H9 (cell line): Measurements from ENCODE around the gene ACP4. TPM values are rescaled to one million over a fixed set of nuclear protein-coding genes. Genes with fewer than 3 reads are reported as not detected.

Source experiments
- DNase-seq: peaks from one replicate; pipeline ENCODE4 v3.0.0-alpha.2; 2017
- H2AFZ ChIP-seq: one replicate; pipeline ENCODE4 v1.6.1; 2013; ENCODE audit warnings: mild to moderate bottlenecking, low read length, control low read depth, moderate library complexity
- H2AK5ac ChIP-seq: 2 replicates; pipeline ENCODE4 v1.6.1; 2013; ENCODE audit warnings: low read length, control low read depth, mixed read lengths; ENCODE audit not compliant: insufficient read length
- H2BK120ac ChIP-seq: one replicate; pipeline ENCODE4 v1.6.1; 2013; ENCODE audit warnings: low read depth, mild to moderate bottlenecking, low read length, control low read depth, inconsistent platforms; ENCODE audit not compliant: poor library complexity, severe bottlenecking
- H2BK12ac ChIP-seq: 2 replicates; pipeline ENCODE4 v1.6.1; 2013; ENCODE audit warnings: low read length, control low read depth, mixed read lengths, low read depth; ENCODE audit not compliant: insufficient read length
- H2BK15ac ChIP-seq: 2 replicates; pipeline ENCODE4 v1.6.1; 2013; ENCODE audit warnings: low read depth, low read length, control low read depth
- H2BK20ac ChIP-seq: one replicate; pipeline ENCODE4 v1.6.1; 2013; ENCODE audit warnings: low read depth, mild to moderate bottlenecking, low read length, control low read depth, inconsistent platforms; ENCODE audit not compliant: poor library complexity, severe bottlenecking
- H2BK5ac ChIP-seq: 2 replicates; pipeline ENCODE4 v1.6.1; 2013; ENCODE audit warnings: low read length, control low read depth, mixed read lengths; ENCODE audit not compliant: insufficient read length
- H3K14ac ChIP-seq: 2 replicates; pipeline ENCODE4 v1.6.1; 2013; ENCODE audit warnings: low read length, control low read depth; ENCODE audit not compliant: insufficient read depth
- H3K18ac ChIP-seq: 2 replicates; pipeline ENCODE4 v1.6.1; 2013; ENCODE audit warnings: low read depth, mild to moderate bottlenecking, mixed read lengths, low read length, control low read depth; ENCODE audit not compliant: insufficient read length
- H3K23ac ChIP-seq: 2 replicates; pipeline ENCODE4 v1.6.1; 2013; ENCODE audit warnings: low read length, control low read depth, mixed read lengths, low read depth; ENCODE audit not compliant: insufficient read length
- H3K23me2 ChIP-seq: 2 replicates; pipeline ENCODE4 v1.6.1; 2013; ENCODE audit warnings: low read depth, mild to moderate bottlenecking, mixed read lengths, low read length, control low read depth; ENCODE audit not compliant: insufficient read length, poor library complexity, severe bottlenecking
- H3K27ac ChIP-seq: 2 replicates; pipeline ENCODE4 v1.5.1; 2013; ENCODE audit warnings: low read length, control low read depth, mixed read lengths, low read depth; ENCODE audit not compliant: insufficient read length
- H3K27me3 ChIP-seq: 2 replicates; pipeline ENCODE4 v1.6.1; 2013; ENCODE audit warnings: low read length, control low read depth, inconsistent platforms; ENCODE audit not compliant: insufficient read depth
- H3K4ac ChIP-seq: 2 replicates; pipeline ENCODE4 v1.6.1; 2013; ENCODE audit warnings: low read depth, mild to moderate bottlenecking, control low read depth, inconsistent platforms, low read length, moderate library complexity
- H3K4me1 ChIP-seq: 2 replicates; pipeline ENCODE4 v1.6.1; 2013; ENCODE audit warnings: low read length, control low read depth, inconsistent platforms; ENCODE audit not compliant: insufficient read depth
- H3K4me2 ChIP-seq: 2 replicates; pipeline ENCODE4 v1.6.1; 2013; ENCODE audit warnings: low read length, control low read depth, mixed read lengths; ENCODE audit not compliant: insufficient read length, insufficient read depth
- H3K56ac ChIP-seq: 2 replicates; pipeline ENCODE4 v1.6.1; 2013; ENCODE audit warnings: low read depth, mild to moderate bottlenecking, mixed read lengths, low read length, control low read depth; ENCODE audit not compliant: insufficient read length
- H3K79me1 ChIP-seq: 2 replicates; pipeline ENCODE4 v1.6.1; 2013; ENCODE audit warnings: low read depth, mild to moderate bottlenecking, moderate library complexity, low read length, control low read depth, inconsistent platforms; ENCODE audit not compliant: insufficient read depth, poor library complexity, severe bottlenecking
- H3K79me2 ChIP-seq: 2 replicates; pipeline ENCODE4 v1.6.1; 2013; ENCODE audit warnings: low read length, control low read depth, inconsistent platforms; ENCODE audit not compliant: insufficient read depth
- H3K9ac ChIP-seq: 2 replicates; pipeline ENCODE4 v1.6.1; 2013; ENCODE audit warnings: low read length, control low read depth, mixed read lengths; ENCODE audit not compliant: insufficient read length; ENCODE audit errors: extremely low read depth
- H3K9me3 ChIP-seq: one replicate; pipeline ENCODE4 v1.6.1; 2013; ENCODE audit warnings: low read depth, low read length, inconsistent platforms; ENCODE audit not compliant: control insufficient read depth
- H3T11ph ChIP-seq: one replicate; pipeline ENCODE4 v1.6.1; 2013; ENCODE audit warnings: mild to moderate bottlenecking, low read length, control low read depth, inconsistent platforms
- H4K20me1 ChIP-seq: one replicate; pipeline ENCODE4 v1.6.1; 2013; ENCODE audit not compliant: control insufficient read depth, insufficient read length, insufficient read depth
- H4K5ac ChIP-seq: 2 replicates; pipeline ENCODE4 v1.6.1; 2013; ENCODE audit warnings: low read depth, mild to moderate bottlenecking, mixed read lengths, low read length, control low read depth; ENCODE audit not compliant: insufficient read length
- H4K8ac ChIP-seq: replicated peaks from 2 replicates; pipeline ENCODE4 v1.6.1; 2013; ENCODE audit warnings: low read length, control low read depth, mixed read lengths, low read depth; ENCODE audit not compliant: insufficient read length
- H4K91ac ChIP-seq: 2 replicates; pipeline ENCODE4 v1.6.1; 2013; ENCODE audit warnings: low read depth, mild to moderate bottlenecking, moderate library complexity, mixed read lengths, low read length, control low read depth; ENCODE audit not compliant: insufficient read length
- H3K27ac Mint-ChIP-seq, 3 experiments: 2 replicates in 2 of 3; 3 replicates in 1 of 3; pipeline ENCODE4 v1.8.0; 2020 to 2021; ENCODE audit warnings: mixed read lengths in 3 of 3, mild to moderate bottlenecking in 1 of 3, moderate library complexity in 1 of 3
- H3K27me3 Mint-ChIP-seq: 2 replicates; pipeline ENCODE4 v1.8.0; 2021; ENCODE audit warnings: low read depth, mild to moderate bottlenecking, moderate library complexity, mixed read lengths
- H3K36me3 Mint-ChIP-seq, 3 experiments: 2 replicates in 2 of 3; 3 replicates in 1 of 3; pipeline ENCODE4 v1.8.0; 2020 to 2021; ENCODE audit warnings: low read depth in 3 of 3, mixed read lengths in 3 of 3; ENCODE audit not compliant: insufficient read depth in 1 of 3
- H3K4me1 Mint-ChIP-seq, 2 experiments: 2 replicates each; pipeline ENCODE4 v1.8.0; 2020; ENCODE audit warnings: mixed read lengths in 2 of 2
- H3K4me3 Mint-ChIP-seq, 2 experiments: 2 replicates in 1 of 2; 3 replicates in 1 of 2; pipeline ENCODE4 v1.8.0; 2020 to 2021; ENCODE audit warnings: mild to moderate bottlenecking in 2 of 2, mixed read lengths in 2 of 2, moderate library complexity in 1 of 2
- H3K9me3 Mint-ChIP-seq, 2 experiments: 2 replicates in 1 of 2; 3 replicates in 1 of 2; pipeline ENCODE4 v1.8.0; 2020; ENCODE audit warnings: mild to moderate bottlenecking in 2 of 2, mixed read lengths in 2 of 2, moderate library complexity in 1 of 2
- WGBS: extraction: QIAGEN DNeasy Blood & Tissue Kit; methylation state at CpG from one replicate; pipeline ENCODE4 v1.1.7; 2013; ENCODE audit warnings: missing lambda C conversion rate, low lambda C conversion rate, mixed read lengths; ENCODE audit not compliant: insufficient read length; ENCODE audit errors: extremely low coverage; 5-methylcytosine and 5-hydroxymethylcytosine counted together
- total RNA-seq: library from RNA; stranded (reverse); gene quantifications from 2 replicates; pipeline ENCODE4 v1.2.1, GENCODE V29; 2021
- TF ChIP-seq, protein P1 (sequence below): fragments of 200-600 bp; sonication (generic); conservative IDR thresholded peaks from 3 replicates; pipeline ENCODE4 v1.8.0; 2021; ENCODE audit warnings: antibody characterized with exemption, mild to moderate bottlenecking

The ACP4 gene
- total RNA-seq, 1 experiment from 2014 or later = not detected

DNA sequence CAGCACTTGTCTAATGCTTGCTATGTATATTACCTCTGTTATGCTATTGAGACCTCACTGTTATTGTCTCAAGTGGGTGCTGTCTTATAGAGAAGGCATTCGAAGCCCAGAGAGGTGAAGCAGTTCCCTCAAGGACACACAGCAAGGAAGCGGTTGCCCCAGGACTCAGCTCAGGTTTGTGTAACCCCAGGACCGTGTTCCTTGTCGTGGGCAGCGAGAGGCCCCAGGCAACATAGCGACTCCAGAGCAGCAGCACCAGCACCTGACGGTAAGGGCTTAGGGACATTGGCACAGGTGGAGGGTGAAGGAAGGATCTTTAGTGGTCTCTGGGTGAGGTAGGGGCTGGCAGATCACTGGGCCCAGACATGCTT is 40.8 kb downstream of the ACP4 start:
- Histone ChIP-seq H3K4ac (no peak overlapping the region), H2AFZ (no peak overlapping the region), H3K18ac (no peak overlapping the region), H3K23me2 (peaks cover 4% of the 10 kb centered on the region), H4K20me1 (no peaks in the 10 kb centered on the region), H3K14ac (no peak overlapping the region), H2BK15ac (no peak overlapping the region), H3K9ac (no peak overlapping the region), H3K4me2 (no peak overlapping the region), H3T11ph (no peak overlapping the region), H3K79me2 (no peaks in the 10 kb centered on the region), H2AK5ac (no peak overlapping the region), H3K79me1 (no peaks in the 10 kb centered on the region), H4K8ac (no peak overlapping the region), H3K9me3 (no peaks in the 10 kb centered on the region), H4K91ac (no peak overlapping the region), H3K56ac (no peak overlapping the region), H3K27ac (no peak overlapping the region), H3K4me1 (no peaks in the 10 kb centered on the region; the same call in 1 of the 2 replicates), H4K5ac (no peak overlapping the region), H2BK5ac (no peak overlapping the region), H2BK20ac (no peak overlapping the region), H3K23ac (no peak overlapping the region), H3K27me3 (no peaks in the 10 kb centered on the region; the same call in 1 of the 2 replicates), H2BK12ac (no peak overlapping the region), H2BK120ac (no peak overlapping the region)
- peaks cover 59% of the 10 kb centered on the region for H3K27me3 Mint-ChIP-seq
- H3K9me3 Mint-ChIP-seq = peaks cover 0 to 3% of the 10 kb centered on the region in 2 experiments; a peak in 1 of 5 replicates
- no peak overlapping the region for H3K4me3 Mint-ChIP-seq
- WGBS = no CpG with 5 or more reads among the region's 7 CpGs
- no peak overlapping the region for H3K27ac Mint-ChIP-seq
- TF ChIP-seq, protein P1, sequence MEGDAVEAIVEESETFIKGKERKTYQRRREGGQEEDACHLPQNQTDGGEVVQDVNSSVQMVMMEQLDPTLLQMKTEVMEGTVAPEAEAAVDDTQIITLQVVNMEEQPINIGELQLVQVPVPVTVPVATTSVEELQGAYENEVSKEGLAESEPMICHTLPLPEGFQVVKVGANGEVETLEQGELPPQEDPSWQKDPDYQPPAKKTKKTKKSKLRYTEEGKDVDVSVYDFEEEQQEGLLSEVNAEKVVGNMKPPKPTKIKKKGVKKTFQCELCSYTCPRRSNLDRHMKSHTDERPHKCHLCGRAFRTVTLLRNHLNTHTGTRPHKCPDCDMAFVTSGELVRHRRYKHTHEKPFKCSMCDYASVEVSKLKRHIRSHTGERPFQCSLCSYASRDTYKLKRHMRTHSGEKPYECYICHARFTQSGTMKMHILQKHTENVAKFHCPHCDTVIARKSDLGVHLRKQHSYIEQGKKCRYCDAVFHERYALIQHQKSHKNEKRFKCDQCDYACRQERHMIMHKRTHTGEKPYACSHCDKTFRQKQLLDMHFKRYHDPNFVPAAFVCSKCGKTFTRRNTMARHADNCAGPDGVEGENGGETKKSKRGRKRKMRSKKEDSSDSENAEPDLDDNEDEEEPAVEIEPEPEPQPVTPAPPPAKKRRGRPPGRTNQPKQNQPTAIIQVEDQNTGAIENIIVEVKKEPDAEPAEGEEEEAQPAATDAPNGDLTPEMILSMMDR = no peak
- peaks cover 3 to 11% of the 10 kb centered on the region in 2 experiments; a peak in 2 of 4 replicates for H3K4me1 Mint-ChIP-seq
- no peaks in the 10 kb centered on the region for H3K36me3 Mint-ChIP-seq
- no peak for DNase-seq
